Liver (tissue), 9 donors: Measurements from ENCODE around the gene OR10C1. TPM values are rescaled to one million over a fixed set of nuclear protein-coding genes. Genes with fewer than 3 reads are reported as not detected.
A peak's percentile ranks its signal among the peaks of the same experiment; 100 is the strongest.

Experiments used
- DNase-seq: peaks from one replicate; pipeline ENCODE4 v3.0.0-alpha.2; 2017; ENCODE audit warnings: low spot score
- H3K27ac ChIP-seq, 2 donors: one replicate each; pipeline ENCODE4 v1.7.0; 2013; ENCODE audit warnings: inconsistent platforms in 2 of 2, low read length in 2 of 2, control low read depth in 1 of 2, low read depth in 1 of 2, mild to moderate bottlenecking in 1 of 2
- H3K27me3 ChIP-seq, 4 donors: one replicate each; pipeline versions ENCODE4 v1.6.1 to v1.7.0; 2013; ENCODE audit warnings: low read length in 3 of 4, inconsistent platforms in 1 of 4, mild to moderate bottlenecking in 1 of 4, moderate library complexity in 1 of 4; ENCODE audit not compliant: control insufficient read depth in 4 of 4, insufficient read depth in 4 of 4
- H3K36me3 ChIP-seq, 4 donors: one replicate each; pipeline versions ENCODE4 v1.6.1 to v1.7.0; 2013; ENCODE audit warnings: low read length in 3 of 4, mild to moderate bottlenecking in 3 of 4, low read depth in 1 of 4, moderate library complexity in 1 of 4; ENCODE audit not compliant: control insufficient read depth in 4 of 4, insufficient read depth in 3 of 4
- H3K4me1 ChIP-seq, 4 donors: one replicate each; pipeline versions ENCODE4 v1.6.1 to v1.7.0; 2013; ENCODE audit warnings: low read length in 3 of 4, mild to moderate bottlenecking in 3 of 4, moderate library complexity in 1 of 4; ENCODE audit not compliant: control insufficient read depth in 4 of 4, insufficient read depth in 4 of 4
- H3K4me3 ChIP-seq, 3 donors: one replicate each; pipeline versions ENCODE4 v1.6.1 to v1.7.0; 2013; ENCODE audit warnings: low read length in 3 of 3, control low read depth in 1 of 3, low read depth in 1 of 3, mild to moderate bottlenecking in 1 of 3
- H3K9ac ChIP-seq, 2 donors: one replicate each; pipeline ENCODE4 v1.7.0; 2013; ENCODE audit warnings: low read length in 2 of 2, mild to moderate bottlenecking in 2 of 2, moderate library complexity in 2 of 2, control low read depth in 1 of 2, low read depth in 1 of 2
- H3K9me3 ChIP-seq, 4 donors: one replicate each; pipeline versions ENCODE4 v1.6.1 to v1.7.0; 2013; ENCODE audit warnings: low read length in 3 of 4; ENCODE audit not compliant: control insufficient read depth in 4 of 4
- CTCF ChIP-seq: fragments of 150-350 bp; IDR thresholded peaks from 2 replicates; pipeline ENCODE4 v1.5.1; 2017; ENCODE audit warnings: improper control_type of control experiment, low read depth, low read length; ENCODE audit not compliant: missing input control
- EGR1 ChIP-seq, 2 donors: IDR thresholded peaks; 2 replicates each; pipeline ENCODE4 v1.6.1; 2016 to 2018; ENCODE audit warnings: antibody characterized with exemption in 2 of 2, low read depth in 2 of 2
- FOXA1 ChIP-seq: IDR thresholded peaks from 2 replicates; pipeline ENCODE4 v1.6.1; 2016; ENCODE audit warnings: antibody characterized with exemption
- FOXA2 ChIP-seq: IDR thresholded peaks from 2 replicates; pipeline ENCODE4 v1.6.1; 2016; ENCODE audit warnings: antibody characterized with exemption
- GABPA ChIP-seq, 2 donors: IDR thresholded peaks in 1 of 2; conservative IDR thresholded peaks in 1 of 2; 2 replicates each; pipeline ENCODE4 v1.6.1; 2016; ENCODE audit warnings: antibody characterized with exemption in 2 of 2, mild to moderate bottlenecking in 1 of 2, moderate library complexity in 1 of 2
- HNF4A ChIP-seq, 2 donors: conservative IDR thresholded peaks; 2 replicates each; pipeline ENCODE4 v1.6.1; 2016; ENCODE audit warnings: antibody characterized with exemption in 2 of 2, mild to moderate bottlenecking in 2 of 2
- HNF4G ChIP-seq: IDR thresholded peaks from 2 replicates; pipeline ENCODE4 v1.6.1; 2016; ENCODE audit warnings: antibody characterized with exemption
- JUND ChIP-seq, 2 donors: IDR thresholded peaks; 2 replicates each; pipeline ENCODE4 v1.6.1; 2016; ENCODE audit warnings: antibody characterized with exemption in 2 of 2
- MAX ChIP-seq: IDR thresholded peaks from 2 replicates; pipeline ENCODE4 v1.6.1; 2016; ENCODE audit warnings: antibody characterized with exemption
- NR2F2 ChIP-seq: IDR thresholded peaks from 2 replicates; pipeline ENCODE4 v1.6.1; 2016; ENCODE audit warnings: antibody characterized with exemption
- RAD21 ChIP-seq, 2 donors: IDR thresholded peaks; 2 replicates each; pipeline ENCODE4 v1.6.1; 2016; ENCODE audit warnings: antibody characterized with exemption in 2 of 2, mild to moderate bottlenecking in 2 of 2
- RXRA ChIP-seq, 2 donors: IDR thresholded peaks; 2 replicates each; pipeline ENCODE4 v1.6.1; 2017 to 2018; ENCODE audit warnings: antibody characterized with exemption in 2 of 2, mild to moderate bottlenecking in 1 of 2
- SP1 ChIP-seq: IDR thresholded peaks from 2 replicates; pipeline ENCODE4 v1.6.1; 2018; ENCODE audit warnings: antibody characterized with exemption, mild to moderate bottlenecking
- TAF1 ChIP-seq: conservative IDR thresholded peaks from 2 replicates; pipeline ENCODE4 v1.6.1; 2016; ENCODE audit warnings: antibody characterized with exemption, mild to moderate bottlenecking
- YY1 ChIP-seq: IDR thresholded peaks from 2 replicates; pipeline ENCODE4 v1.6.1; 2016; ENCODE audit warnings: antibody characterized with exemption, mild to moderate bottlenecking
- ZBTB33 ChIP-seq: IDR thresholded peaks from 2 replicates; pipeline ENCODE4 v1.6.1; 2016; ENCODE audit warnings: antibody characterized with exemption
- WGBS: extraction: QIAGEN DNeasy Blood & Tissue Kit; methylation state at CpG from one replicate; pipeline ENCODE4 v1.1.7; 2013; 5-methylcytosine and 5-hydroxymethylcytosine counted together
- polyA plus RNA-seq, 2 donors: library from polyadenylated mRNA; stranded (reverse) in 1 of 2; unstranded in 1 of 2; fragments of 200-250 nt in 1 of 2; fragments of >200 nt in 1 of 2; fragmentation: Nextera tagmentation in 1 of 2; extraction: Ambion mirVana in 1 of 2; gene quantifications; one replicate each; pipeline versions ENCODE4 v1.2.1 to v1.2.3, GENCODE V29; 2013 to 2015
- total RNA-seq, 2 donors: library from RNA; depleted of rRNA; stranded (reverse); fragments of >200 nt; gene quantifications; one replicate each; pipeline ENCODE4 v1.2.3, GENCODE V29; 2014
- TF ChIP-seq, protein P1 (sequence below): IDR thresholded peaks from 2 replicates; pipeline ENCODE4 v1.6.1; 2016; ENCODE audit warnings: antibody characterized with exemption, mild to moderate bottlenecking
- TF ChIP-seq, protein P2 (sequence below): IDR thresholded peaks from 2 replicates; pipeline ENCODE4 v1.6.1; 2016; ENCODE audit warnings: antibody characterized with exemption
- donor health status: healthy.
- donor health status: healthy.
- donor health status: healthy.
- donor health status: healthy.
- donor health status: healthy.

Gene OR10C1
- total and polyA plus RNA-seq, 4 donors = not detected

GRCh38 chr6:29474996-29475395 is 35.9 kb downstream of the OR10C1 start:
- DNase-seq = no peak
- Histone ChIP-seq H3K9me3 (no peaks in the 10 kb centered on the region), H3K4me3 (no peak overlapping the region), H3K27me3 (no peaks in the 10 kb centered on the region), H3K9ac (no peak overlapping the region), H3K27ac (no peak overlapping the region), H3K36me3 (no peaks in the 10 kb centered on the region), H3K4me1 (no peaks in the 10 kb centered on the region)
- no peak for TF ChIP-seq FOXA1
- TF ChIP-seq RXRA (IDR thresholded peaks at IDR 0.05) = peak in 1 of 2 donors; percentile 29
- 93% methylated on average over 2 of the region's 2 CpGs for WGBS

GRCh38 chr6:29477923-29478450 is 38.9 kb downstream of the OR10C1 start:
- no peaks in the 10 kb centered on the region for H3K27me3 ChIP-seq
- no peak overlapping the region for H3K9ac ChIP-seq
- H3K27ac ChIP-seq = no peak overlapping the region
- TF ChIP-seq HNF4G (no peak), MAX (no peak), GABPA (IDR thresholded peaks at IDR 0.05 in 1 of 2, conservative IDR thresholded peaks at IDR 0.05 in 1 of 2) (no peak), ZBTB33 (no peak), CTCF (no peak), TAF1 (no peak), FOXA1 (no peak), SP1 (no peak), FOXA2 (no peak), EGR1 (IDR thresholded peaks at IDR 0.05; ENCODE audit: low read depth in 2 of 2) (no peak), HNF4A (conservative IDR thresholded peaks at IDR 0.05) (no peak), NR2F2 (no peak), JUND (IDR thresholded peaks at IDR 0.05) (no peak), YY1 (no peak), RAD21 (IDR thresholded peaks at IDR 0.05) (no peak), RXRA (IDR thresholded peaks at IDR 0.05) (no peak)
- TF ChIP-seq, protein P1, sequence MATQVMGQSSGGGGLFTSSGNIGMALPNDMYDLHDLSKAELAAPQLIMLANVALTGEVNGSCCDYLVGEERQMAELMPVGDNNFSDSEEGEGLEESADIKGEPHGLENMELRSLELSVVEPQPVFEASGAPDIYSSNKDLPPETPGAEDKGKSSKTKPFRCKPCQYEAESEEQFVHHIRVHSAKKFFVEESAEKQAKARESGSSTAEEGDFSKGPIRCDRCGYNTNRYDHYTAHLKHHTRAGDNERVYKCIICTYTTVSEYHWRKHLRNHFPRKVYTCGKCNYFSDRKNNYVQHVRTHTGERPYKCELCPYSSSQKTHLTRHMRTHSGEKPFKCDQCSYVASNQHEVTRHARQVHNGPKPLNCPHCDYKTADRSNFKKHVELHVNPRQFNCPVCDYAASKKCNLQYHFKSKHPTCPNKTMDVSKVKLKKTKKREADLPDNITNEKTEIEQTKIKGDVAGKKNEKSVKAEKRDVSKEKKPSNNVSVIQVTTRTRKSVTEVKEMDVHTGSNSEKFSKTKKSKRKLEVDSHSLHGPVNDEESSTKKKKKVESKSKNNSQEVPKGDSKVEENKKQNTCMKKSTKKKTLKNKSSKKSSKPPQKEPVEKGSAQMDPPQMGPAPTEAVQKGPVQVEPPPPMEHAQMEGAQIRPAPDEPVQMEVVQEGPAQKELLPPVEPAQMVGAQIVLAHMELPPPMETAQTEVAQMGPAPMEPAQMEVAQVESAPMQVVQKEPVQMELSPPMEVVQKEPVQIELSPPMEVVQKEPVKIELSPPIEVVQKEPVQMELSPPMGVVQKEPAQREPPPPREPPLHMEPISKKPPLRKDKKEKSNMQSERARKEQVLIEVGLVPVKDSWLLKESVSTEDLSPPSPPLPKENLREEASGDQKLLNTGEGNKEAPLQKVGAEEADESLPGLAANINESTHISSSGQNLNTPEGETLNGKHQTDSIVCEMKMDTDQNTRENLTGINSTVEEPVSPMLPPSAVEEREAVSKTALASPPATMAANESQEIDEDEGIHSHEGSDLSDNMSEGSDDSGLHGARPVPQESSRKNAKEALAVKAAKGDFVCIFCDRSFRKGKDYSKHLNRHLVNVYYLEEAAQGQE = no peak
- TF ChIP-seq, protein P2, sequence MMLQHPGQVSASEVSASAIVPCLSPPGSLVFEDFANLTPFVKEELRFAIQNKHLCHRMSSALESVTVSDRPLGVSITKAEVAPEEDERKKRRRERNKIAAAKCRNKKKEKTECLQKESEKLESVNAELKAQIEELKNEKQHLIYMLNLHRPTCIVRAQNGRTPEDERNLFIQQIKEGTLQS = no peak
- H3K4me3 ChIP-seq = no peak overlapping the region
- H3K4me1 ChIP-seq = no peaks in the 10 kb centered on the region
- WGBS = 82% methylated on average over 5 of the region's 5 CpGs
- H3K9me3 ChIP-seq = no peaks in the 10 kb centered on the region
- no peaks in the 10 kb centered on the region for H3K36me3 ChIP-seq
- DNase-seq = no peak
